OCI-LY3 (cell line): Measurements from ENCODE around the gene RAD51B.

Experiments used
- CTCF ChIP-seq: fragments of 200-600, 300-600 bp; sonication (generic); IDR thresholded peaks from 2 replicates; pipeline ENCODE4 v1.5.1; 2014; ENCODE audit warnings: antibody characterized with exemption, low read length, low read depth
- EZH2phosphoT487 ChIP-seq: fragments of 200-600 bp; shearing (Covaris generic); IDR thresholded peaks from 2 replicates; pipeline ENCODE4 v1.6.1; 2018; ENCODE audit warnings: antibody characterized with exemption, mixed run types, low read depth

- TF ChIP-seq CTCF (no peak), EZH2phosphoT487 (no peak)
These were observed 354.9 kb downstream of the RAD51B start for GRCh38 chr14:68174446-68174845.
